ENCODE measurements around the gene ADGRL4. TPM values are rescaled to one million over a fixed set of nuclear protein-coding genes. Genes with fewer than 3 reads are reported as not detected.
"Not testable (repeated sequence)": the region's sequence is repeated elsewhere in the genome, so short reads cannot be mapped to it uniquely, and the experiment has no call there.

ADGRL4 gene
- total RNA-seq, 1 experiment from 2014 or later, result 0.63 TPM

- Histone ChIP-seq H3K27me3 (ENCODE audit: insufficient read depth, low read length) (no peaks in the 10 kb centered on the region), H3K79me1 (ENCODE audit: insufficient read depth, low read depth, low read length, poor library complexity, severe bottlenecking) (no peaks in the 10 kb centered on the region), H2AFZ (ENCODE audit: low read length) (no peak overlapping the region), H3K4ac (ENCODE audit: low read depth, low read length) (no peak overlapping the region), H3K4me2 (ENCODE audit: insufficient read depth, insufficient read length, low read length) (no peak overlapping the region), H3T11ph (ENCODE audit: low read length) (no peak overlapping the region), H2BK12ac (ENCODE audit: insufficient read length, low read depth, low read length) (no peak overlapping the region), H4K5ac (ENCODE audit: insufficient read length, low read depth, low read length) (no peak overlapping the region), H4K8ac (replicated peaks; ENCODE audit: insufficient read length, low read depth, low read length) (no peak overlapping the region), H2BK20ac (ENCODE audit: low read depth, low read length, poor library complexity, severe bottlenecking) (no peak overlapping the region), H2BK15ac (ENCODE audit: low read depth, low read length) (no peak overlapping the region), H2BK120ac (ENCODE audit: low read depth, low read length, poor library complexity, severe bottlenecking) (no peak overlapping the region), H3K9ac (ENCODE audit: extremely low read depth, insufficient read length, low read length) (no peak overlapping the region), H3K56ac (ENCODE audit: insufficient read length, low read depth, low read length) (no peak overlapping the region), H3K18ac (ENCODE audit: insufficient read length, low read depth, low read length) (no peak overlapping the region), H4K91ac (ENCODE audit: insufficient read length, low read depth, low read length) (no peak overlapping the region), H2AK5ac (ENCODE audit: insufficient read length, low read length) (no peak overlapping the region), H3K4me1 (ENCODE audit: insufficient read depth, low read length) (no peaks in the 10 kb centered on the region), H3K27ac (ENCODE audit: insufficient read length, low read depth, low read length) (no peak overlapping the region), H3K23me2 (ENCODE audit: insufficient read length, low read depth, low read length, poor library complexity, severe bottlenecking) (no peaks in the 10 kb centered on the region), H3K14ac (ENCODE audit: insufficient read depth, low read length) (no peak overlapping the region), H4K20me1 (ENCODE audit: control insufficient read depth, insufficient read depth, insufficient read length) (no peaks in the 10 kb centered on the region), H3K23ac (ENCODE audit: insufficient read length, low read depth, low read length) (no peak overlapping the region), H3K9me3 (ENCODE audit: control insufficient read depth, low read depth, low read length) (no peaks in the 10 kb centered on the region), H3K79me2 (ENCODE audit: insufficient read depth, low read length) (no peaks in the 10 kb centered on the region), H2BK5ac (ENCODE audit: insufficient read length, low read length) (no peak overlapping the region)
- Mint-ChIP-seq H3K4me1 (peaks cover 6 to 10% of the 10 kb centered on the region in 2 experiments), H3K27ac (no peak overlapping the region), H3K36me3 (ENCODE audit: insufficient read depth in 1 of 3, low read depth in 3 of 3) (no peaks in the 10 kb centered on the region), H3K4me3 (no peak overlapping the region), H3K9me3 (no peaks in the 10 kb centered on the region), H3K27me3 (ENCODE audit: low read depth) (no peaks in the 10 kb centered on the region)
- no peak for DNase-seq
- WGBS (ENCODE audit: extremely low coverage, insufficient read length, low lambda C conversion rate), result no CpG with 5 or more reads among the region's 5 CpGs
- no peak for TF ChIP-seq CTCF (conservative IDR thresholded peaks at IDR 0.05)
Measured at GRCh38 chr1:78880223-78880622, 126.3 kb downstream of the ADGRL4 start.

- not testable (repeated sequence) for H2BK12ac ChIP-seq (ENCODE audit: insufficient read length, low read depth, low read length); H4K5ac ChIP-seq (ENCODE audit: insufficient read length, low read depth, low read length); H4K91ac ChIP-seq (ENCODE audit: insufficient read length, low read depth, low read length); H3K18ac ChIP-seq (ENCODE audit: insufficient read length, low read depth, low read length); H3K23ac ChIP-seq (ENCODE audit: insufficient read length, low read depth, low read length); H3K27ac Mint-ChIP-seq; DNase-seq; H3K9me3 ChIP-seq (ENCODE audit: control insufficient read depth, low read depth, low read length); H2BK20ac ChIP-seq (ENCODE audit: low read depth, low read length, poor library complexity, severe bottlenecking); H2BK120ac ChIP-seq (ENCODE audit: low read depth, low read length, poor library complexity, severe bottlenecking); H3K56ac ChIP-seq (ENCODE audit: insufficient read length, low read depth, low read length); H3K4me1 ChIP-seq (ENCODE audit: insufficient read depth, low read length); H3K23me2 ChIP-seq (ENCODE audit: insufficient read length, low read depth, low read length, poor library complexity, severe bottlenecking); H3K27me3 ChIP-seq (ENCODE audit: insufficient read depth, low read length); H3K79me1 ChIP-seq (ENCODE audit: insufficient read depth, low read depth, low read length, poor library complexity, severe bottlenecking); H3K9ac ChIP-seq (ENCODE audit: extremely low read depth, insufficient read length, low read length); H3K79me2 ChIP-seq (ENCODE audit: insufficient read depth, low read length); H3T11ph ChIP-seq (ENCODE audit: low read length); H3K4me3 Mint-ChIP-seq; H3K27me3 Mint-ChIP-seq (ENCODE audit: low read depth); H4K8ac ChIP-seq (replicated peaks; ENCODE audit: insufficient read length, low read depth, low read length); H4K20me1 ChIP-seq (ENCODE audit: control insufficient read depth, insufficient read depth, insufficient read length); H2BK5ac ChIP-seq (ENCODE audit: insufficient read length, low read length); H3K27ac ChIP-seq (ENCODE audit: insufficient read length, low read depth, low read length); H2AFZ ChIP-seq (ENCODE audit: low read length); H2BK15ac ChIP-seq (ENCODE audit: low read depth, low read length); H3K4ac ChIP-seq (ENCODE audit: low read depth, low read length); H2AK5ac ChIP-seq (ENCODE audit: insufficient read length, low read length); H3K14ac ChIP-seq (ENCODE audit: insufficient read depth, low read length); H3K4me2 ChIP-seq (ENCODE audit: insufficient read depth, insufficient read length, low read length)
- Mint-ChIP-seq H3K36me3 (ENCODE audit: insufficient read depth in 1 of 3, low read depth in 3 of 3) (peaks cover 19 to 27% (median 26%) of the 10 kb centered on the region in 3 experiments), H3K4me1 (peaks cover 7 to 15% of the 10 kb centered on the region in 2 experiments), H3K9me3 (peaks cover 25 to 28% of the 10 kb centered on the region in 2 experiments)
- WGBS (ENCODE audit: extremely low coverage, insufficient read length, low lambda C conversion rate), result no CpG with 5 or more reads among the region's 4 CpGs
Measured at GRCh38 chr1:78875986-78876385, 130.5 kb downstream of the ADGRL4 start.
